CD4-positive, CD25-positive, alpha-beta regulatory T cell (primary cell): ENCODE measurements around the gene NME4. TPM values are rescaled to one million over a fixed set of nuclear protein-coding genes. Genes with fewer than 3 reads are reported as not detected.

ENCODE experiments used
- ATAC-seq, 2 donors: fragments of 150-1000 bp; cut with Tn5 transposase; one replicate each; pipeline ENCODE4 v1.10.0; 2021; ENCODE audit warnings: low read depth in 2 of 2, moderate number of reproducible peaks in 2 of 2, moderate library complexity in 1 of 2
- DNase-seq, 3 donors: peaks; one replicate each; pipeline versions ENCODE4 v3.0.0 to v3.0.0-alpha.2; 2012 to 2022; ENCODE audit warnings: mixed read lengths in 1 of 3
- H3K27ac ChIP-seq: one replicate; pipeline ENCODE4 v1.7.0; 2013; ENCODE audit warnings: mild to moderate bottlenecking, low read length; ENCODE audit not compliant: insufficient read depth, poor library complexity, severe bottlenecking
- H3K27me3 ChIP-seq: one replicate; pipeline ENCODE4 v1.7.0; 2013; ENCODE audit warnings: low read length; ENCODE audit not compliant: control insufficient read depth, insufficient read depth
- H3K36me3 ChIP-seq: one replicate; pipeline ENCODE4 v1.7.0; 2013; ENCODE audit warnings: mild to moderate bottlenecking, low read length, moderate library complexity; ENCODE audit not compliant: control insufficient read depth, insufficient read depth
- H3K4me1 ChIP-seq: 2 replicates; pipeline ENCODE4 v1.7.0; 2013; ENCODE audit warnings: mild to moderate bottlenecking, low read length; ENCODE audit not compliant: insufficient read depth, control insufficient read depth, poor library complexity, severe bottlenecking
- H3K4me3 ChIP-seq: one replicate; pipeline ENCODE4 v1.7.0; 2013; ENCODE audit warnings: low read depth, mild to moderate bottlenecking, low read length, moderate library complexity
- H3K9me3 ChIP-seq, 2 experiments: 1 replicate in 1 of 2; 2 replicates in 1 of 2; pipeline ENCODE4 v1.7.0; 2013; ENCODE audit warnings: low read length in 2 of 2, mild to moderate bottlenecking in 1 of 2, moderate library complexity in 1 of 2; ENCODE audit not compliant: control insufficient read depth in 2 of 2
- H3K27ac Mint-ChIP-seq, 3 donors: one replicate each; pipeline ENCODE4 v1.8.0; 2020 to 2022; ENCODE audit warnings: mild to moderate bottlenecking in 3 of 3, mixed read lengths in 3 of 3, moderate library complexity in 2 of 3
- H3K27me3 Mint-ChIP-seq: one replicate; pipeline ENCODE4 v1.8.0; 2022; ENCODE audit warnings: mild to moderate bottlenecking, mixed read lengths
- H3K36me3 Mint-ChIP-seq: one replicate; pipeline ENCODE4 v1.8.0; 2020; ENCODE audit warnings: mixed read lengths
- H3K4me1 Mint-ChIP-seq, 4 donors: one replicate each; pipeline ENCODE4 v1.8.0; 2020 to 2022; ENCODE audit warnings: mixed read lengths in 4 of 4, mild to moderate bottlenecking in 1 of 4
- H3K4me3 Mint-ChIP-seq, 4 donors: one replicate each; pipeline ENCODE4 v1.8.0; 2020 to 2022; ENCODE audit warnings: mild to moderate bottlenecking in 4 of 4, mixed read lengths in 4 of 4, moderate library complexity in 3 of 4
- H3K9me3 Mint-ChIP-seq, 7 donors: one replicate each; pipeline ENCODE4 v1.8.0; 2020 to 2022; ENCODE audit warnings: mixed read lengths in 7 of 7, mild to moderate bottlenecking in 3 of 7, moderate library complexity in 2 of 7
- polyA plus RNA-seq, 4 donors: library from polyadenylated mRNA; unstranded; fragments of 300-500 nt; fragmentation: Illumina TruSeq; gene quantifications; one replicate each; pipeline ENCODE4 v1.2.3, GENCODE V29; 2021
- total RNA-seq: library from RNA; stranded (reverse); gene quantifications from one replicate; pipeline ENCODE4 v1.2.3, GENCODE V29; 2022

Gene NME4
- total and polyA plus RNA-seq, 5 donors from 2014 or later, result 6.7 to 29.8 (median 16.7) TPM

DNA sequence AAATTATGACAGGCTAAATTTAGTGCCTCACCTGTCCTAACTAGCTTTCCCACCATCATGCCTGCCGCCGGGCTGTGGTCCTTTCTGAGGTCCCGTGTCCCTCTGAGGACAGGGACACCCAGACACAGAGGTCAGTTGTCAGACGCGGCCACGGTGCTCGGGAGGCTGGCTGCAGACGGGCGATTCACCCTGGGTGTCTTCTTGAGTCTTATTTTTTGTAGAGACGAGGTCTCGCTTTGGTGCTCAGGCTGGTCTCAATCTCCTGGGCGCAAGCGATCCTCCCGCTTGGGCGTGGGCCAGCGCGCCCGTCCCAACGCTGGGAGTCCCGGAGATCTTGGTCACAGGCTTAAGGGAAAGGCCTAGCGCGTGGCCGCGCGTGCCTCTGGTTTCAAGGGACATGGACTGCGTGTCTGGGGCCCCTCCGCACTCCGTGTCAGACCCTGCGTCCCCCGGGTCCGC, 27.7 kb downstream of the NME4 start:
- no peaks in the 10 kb centered on the region for H3K9me3 ChIP-seq
- peak overlapping the region; percentile 89 for H3K27ac ChIP-seq
- peaks cover 8% of the 10 kb centered on the region for H3K27me3 Mint-ChIP-seq
- H3K4me3 ChIP-seq, result peak overlapping the region; percentile 18
- no peaks in the 10 kb centered on the region for H3K36me3 ChIP-seq
- peak overlapping the region; percentile 83 to 97 (median 92) for H3K4me3 Mint-ChIP-seq
- peaks cover 24% of the 10 kb centered on the region for H3K4me1 ChIP-seq
- peak in 1 of 3 donors; percentile 13 for DNase-seq
- H3K36me3 Mint-ChIP-seq, result peaks cover 9% of the 10 kb centered on the region
- H3K27ac Mint-ChIP-seq, result peak overlapping the region in 2 of 3 donors; percentile 78 to 85
- no peaks in the 10 kb centered on the region for H3K27me3 ChIP-seq
- ATAC-seq, result no peak
- H3K9me3 Mint-ChIP-seq, result no peaks in the 10 kb centered on the region
- H3K4me1 Mint-ChIP-seq, result peaks cover 15 to 36% (median 29%) of the 10 kb centered on the region in 4 donors

DNA sequence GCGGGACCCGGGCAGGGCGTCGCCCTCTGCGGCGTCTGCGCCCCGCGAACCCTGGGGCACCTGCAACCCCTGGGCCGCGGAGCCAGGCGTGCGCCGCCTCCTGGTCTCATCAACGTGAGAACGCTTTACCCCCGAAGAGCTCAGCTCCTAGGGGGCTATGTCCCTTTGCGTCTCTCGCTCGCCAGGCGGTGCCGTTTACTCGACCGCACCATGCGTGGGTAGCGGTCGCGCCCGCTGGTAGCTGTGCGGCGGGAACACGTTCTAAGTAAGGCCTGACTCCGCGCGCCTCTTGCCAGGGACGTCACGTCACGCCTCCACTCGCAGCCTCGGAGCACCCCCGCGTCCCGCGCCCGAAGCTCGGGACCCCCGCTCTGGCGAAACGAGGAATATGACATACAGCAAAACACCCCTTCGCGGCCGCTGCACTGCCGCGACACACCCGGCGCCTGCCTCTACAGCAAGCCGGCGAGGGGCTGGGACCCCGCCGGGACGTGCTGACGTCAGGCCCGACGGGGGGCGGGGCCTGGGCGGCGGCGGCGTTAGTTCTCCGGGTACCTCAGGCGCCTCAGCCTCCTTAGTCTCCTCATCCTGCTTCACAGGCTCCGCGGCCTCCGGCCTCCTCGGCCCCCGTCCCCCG, 28.2 kb downstream of the NME4 start, which contains the start of gene RAB11FIP3:
Gene RAB11FIP3, plus strand, starts transcription at position 568 of the 637 bp plus-strand sequence. CDS start 358 bp downstream, outside the sequence.
- H3K9me3 ChIP-seq, result no peaks in the 10 kb centered on the region
- H3K27me3 ChIP-seq, result no peaks in the 10 kb centered on the region
- peak within 1 kb of the TSS; percentile 78 to 92 (median 79) for H3K27ac Mint-ChIP-seq
- H3K4me1 Mint-ChIP-seq, result peaks cover 15 to 37% (median 32%) of the 10 kb centered on the region in 4 donors
- peaks cover 9% of the 10 kb centered on the region for H3K36me3 Mint-ChIP-seq
- H3K27ac ChIP-seq, result peak within 1 kb of the TSS; percentile 89
- ATAC-seq (peak; percentile 94 to 95), DNase-seq (peak; percentile 76 to 91 (median 87))
- peaks cover 24% of the 10 kb centered on the region for H3K4me1 ChIP-seq
- H3K27me3 Mint-ChIP-seq, result peaks cover 8% of the 10 kb centered on the region
- no peaks in the 10 kb centered on the region for H3K36me3 ChIP-seq
- H3K4me3 Mint-ChIP-seq, result peak within 1 kb of the TSS; percentile 90 to 97 (median 92)
- H3K4me3 ChIP-seq, result peak within 1 kb of the TSS; percentile 18
- no peaks in the 10 kb centered on the region for H3K9me3 Mint-ChIP-seq

DNA sequence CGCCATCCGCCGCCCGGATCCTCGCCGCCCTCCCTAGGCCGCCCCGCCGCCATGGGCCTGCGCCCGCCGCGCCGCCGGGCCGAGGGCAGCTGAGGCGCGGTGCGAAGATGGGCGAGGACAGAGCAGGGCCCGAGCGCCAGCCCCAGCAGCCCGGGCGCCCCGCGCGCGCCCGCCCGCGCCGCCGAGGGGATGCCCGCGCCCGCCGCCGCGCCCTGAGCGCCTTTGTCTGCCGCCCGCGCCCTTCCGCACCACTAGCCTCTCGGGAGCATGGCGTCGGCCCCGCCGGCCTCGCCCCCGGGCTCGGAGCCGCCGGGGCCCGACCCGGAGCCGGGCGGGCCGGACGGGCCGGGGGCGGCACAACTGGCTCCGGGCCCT, 28.7 kb downstream of the NME4 start:
- Histone ChIP-seq H3K4me1 (peaks cover 24% of the 10 kb centered on the region), H3K9me3 (no peaks in the 10 kb centered on the region), H3K27ac (peak overlapping the region; percentile 89), H3K27me3 (no peaks in the 10 kb centered on the region), H3K4me3 (no peak overlapping the region), H3K36me3 (no peaks in the 10 kb centered on the region)
- Mint-ChIP-seq H3K4me1 (peaks cover 15 to 38% (median 32%) of the 10 kb centered on the region in 4 donors), H3K36me3 (peaks cover 9% of the 10 kb centered on the region), H3K27ac (peak overlapping the region in 1 of 3 donors; percentile 92), H3K27me3 (peaks cover 8% of the 10 kb centered on the region), H3K4me3 (peak overlapping the region; percentile 90 to 97 (median 92)), H3K9me3 (no peaks in the 10 kb centered on the region)
- DNase-seq, result no peak
- ATAC-seq, result peak; percentile 55 to 58

DNA sequence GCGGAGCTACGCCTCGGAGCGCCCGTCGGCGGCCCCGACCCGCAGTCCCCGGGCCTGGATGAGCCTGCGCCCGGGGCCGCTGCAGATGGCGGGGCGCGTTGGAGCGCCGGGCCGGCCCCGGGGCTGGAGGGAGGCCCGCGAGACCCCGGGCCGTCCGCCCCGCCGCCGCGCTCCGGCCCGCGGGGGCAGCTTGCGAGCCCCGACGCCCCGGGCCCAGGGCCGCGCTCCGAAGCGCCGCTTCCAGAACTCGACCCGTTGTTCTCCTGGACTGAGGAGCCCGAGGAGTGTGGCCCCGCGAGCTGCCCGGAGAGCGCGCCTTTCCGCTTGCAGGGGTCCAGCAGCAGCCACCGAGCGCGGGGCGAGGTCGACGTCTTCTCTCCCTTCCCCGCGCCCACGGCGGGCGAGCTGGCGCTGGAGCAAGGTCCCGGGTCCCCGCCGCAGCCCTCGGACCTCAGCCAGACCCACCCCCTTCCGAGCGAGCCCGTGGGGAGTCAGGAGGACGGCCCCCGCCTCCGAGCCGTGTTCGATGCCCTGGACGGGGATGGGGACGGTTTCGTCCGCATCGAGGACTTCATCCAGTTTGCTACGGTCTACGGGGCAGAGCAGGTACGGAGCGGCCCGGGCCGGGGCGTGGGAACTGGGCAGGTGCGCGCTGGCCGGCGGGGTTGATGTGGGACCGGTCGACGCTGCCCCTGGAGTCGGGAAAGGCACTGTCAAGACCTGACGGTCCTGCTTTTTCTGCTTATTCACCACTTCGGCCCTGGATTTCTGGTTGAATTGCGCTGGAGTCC, 29.3 kb downstream of the NME4 start:
- no peak overlapping the region for H3K27ac ChIP-seq
- Mint-ChIP-seq H3K4me3 (peak overlapping the region; percentile 84 to 97 (median 88)), H3K9me3 (no peaks in the 10 kb centered on the region), H3K4me1 (peaks cover 15 to 41% (median 33%) of the 10 kb centered on the region in 4 donors), H3K27ac (peak overlapping the region; percentile 39 to 88 (median 76)), H3K36me3 (peaks cover 5% of the 10 kb centered on the region), H3K27me3 (peaks cover 8% of the 10 kb centered on the region)
- DNase-seq (peak in 1 of 3 donors; percentile 25), ATAC-seq (no peak)
- peaks cover 24% of the 10 kb centered on the region for H3K4me1 ChIP-seq
- peak overlapping the region; percentile 32 for H3K4me3 ChIP-seq
- H3K27me3 ChIP-seq, result no peaks in the 10 kb centered on the region
- no peaks in the 10 kb centered on the region for H3K36me3 ChIP-seq
- H3K9me3 ChIP-seq, result no peaks in the 10 kb centered on the region

DNA sequence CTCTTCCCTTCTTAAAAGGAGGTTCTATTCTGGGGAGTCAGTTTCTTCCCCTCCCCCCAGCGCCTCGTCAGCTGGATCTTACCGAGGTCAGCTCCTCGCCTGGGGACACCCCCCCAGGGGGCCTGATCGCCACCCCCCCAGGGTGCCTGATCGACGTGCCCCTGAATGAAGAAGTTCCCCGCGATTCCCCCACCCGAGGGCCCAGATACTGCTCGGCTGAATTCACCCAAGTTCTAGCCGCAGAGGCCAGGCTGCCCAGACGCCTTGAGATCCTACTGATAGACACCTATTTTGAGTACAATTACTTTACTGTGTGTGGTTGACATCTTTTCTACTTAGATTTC, 29.9 kb downstream of the NME4 start:
- ATAC-seq, result no peak
- H3K27me3 ChIP-seq, result no peaks in the 10 kb centered on the region
- Mint-ChIP-seq H3K9me3 (no peaks in the 10 kb centered on the region), H3K27me3 (peaks cover 8% of the 10 kb centered on the region), H3K4me1 (peaks cover 15 to 41% (median 33%) of the 10 kb centered on the region in 4 donors), H3K27ac (peak overlapping the region; percentile 39 to 88 (median 76)), H3K36me3 (peaks cover 5% of the 10 kb centered on the region), H3K4me3 (peak overlapping the region; percentile 84 to 97 (median 88))
- H3K4me3 ChIP-seq, result peak overlapping the region; percentile 40
- H3K27ac ChIP-seq, result no peak overlapping the region
- DNase-seq, result no peak
- no peaks in the 10 kb centered on the region for H3K9me3 ChIP-seq
- H3K36me3 ChIP-seq, result no peaks in the 10 kb centered on the region
- H3K4me1 ChIP-seq, result peaks cover 24% of the 10 kb centered on the region

DNA sequence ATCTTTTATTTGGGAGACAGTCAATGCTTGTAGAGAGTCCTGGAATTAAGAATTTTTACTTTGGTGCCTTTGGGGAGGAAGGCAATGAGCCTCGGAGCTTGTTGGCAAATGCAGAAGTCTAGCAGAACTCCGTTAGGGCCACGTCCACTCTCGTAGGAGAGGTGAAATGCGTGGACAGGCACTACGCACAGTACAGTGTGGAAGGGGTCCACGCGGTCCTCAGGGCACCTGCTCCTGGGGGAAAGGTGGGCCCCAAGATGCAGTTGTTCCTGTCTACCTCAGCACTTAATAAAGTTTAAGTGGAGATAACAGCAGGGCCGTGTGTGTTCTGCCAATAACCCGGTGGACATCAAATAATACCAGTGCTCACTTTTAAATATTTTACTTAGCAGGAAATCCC, 30.3 kb downstream of the NME4 start:
- H3K27ac ChIP-seq, result no peak overlapping the region
- H3K9me3 Mint-ChIP-seq, result no peaks in the 10 kb centered on the region
- H3K36me3 Mint-ChIP-seq, result peaks cover 5% of the 10 kb centered on the region
- no peaks in the 10 kb centered on the region for H3K27me3 ChIP-seq
- H3K4me1 Mint-ChIP-seq, result peaks cover 15 to 41% (median 33%) of the 10 kb centered on the region in 4 donors
- H3K27ac Mint-ChIP-seq, result peak overlapping the region in 2 of 3 donors; percentile 39 to 88
- H3K9me3 ChIP-seq, result no peaks in the 10 kb centered on the region
- ATAC-seq (no peak), DNase-seq (no peak)
- peak overlapping the region; percentile 84 to 97 (median 88) for H3K4me3 Mint-ChIP-seq
- peak overlapping the region; percentile 40 for H3K4me3 ChIP-seq
- peaks cover 8% of the 10 kb centered on the region for H3K27me3 Mint-ChIP-seq
- no peaks in the 10 kb centered on the region for H3K36me3 ChIP-seq
- H3K4me1 ChIP-seq, result peaks cover 24% of the 10 kb centered on the region

DNA sequence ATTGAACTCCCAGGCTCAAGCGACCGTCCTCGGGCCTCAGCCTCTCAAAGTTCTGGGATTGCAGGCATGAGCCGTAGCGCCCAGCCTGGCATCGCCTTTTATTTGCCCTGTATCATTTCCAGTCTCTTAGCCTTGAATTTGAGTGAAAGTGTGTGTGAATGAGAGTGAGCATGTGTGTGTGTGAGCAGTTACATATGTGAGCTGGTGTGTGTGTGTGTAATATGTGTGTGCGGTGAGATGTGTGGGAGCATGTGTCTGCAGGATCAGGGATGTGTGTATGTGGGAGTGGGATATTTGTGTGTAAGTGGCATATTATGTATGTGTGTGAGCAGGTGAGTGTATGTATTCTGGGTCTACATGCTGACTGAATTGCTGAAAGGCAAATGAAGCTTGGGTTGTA, 33.9 kb downstream of the NME4 start:
- DNase-seq (no peak), ATAC-seq (no peak)
- H3K9me3 ChIP-seq, result no peaks in the 10 kb centered on the region
- Mint-ChIP-seq H3K9me3 (peaks cover 0 to 1% (median 0%) of the 10 kb centered on the region in 7 donors), H3K27ac (peak overlapping the region in 1 of 3 donors; percentile 25), H3K27me3 (no peaks in the 10 kb centered on the region), H3K4me1 (peaks cover 15 to 35% (median 27%) of the 10 kb centered on the region in 4 donors), H3K36me3 (peaks cover 12% of the 10 kb centered on the region), H3K4me3 (peak overlapping the region in 1 of 4 donors; percentile 15)
- no peak overlapping the region for H3K4me3 ChIP-seq
- no peaks in the 10 kb centered on the region for H3K36me3 ChIP-seq
- H3K27me3 ChIP-seq, result no peaks in the 10 kb centered on the region
- H3K27ac ChIP-seq, result no peak overlapping the region
- peaks cover 14% of the 10 kb centered on the region for H3K4me1 ChIP-seq
